Gastrocnemius medialis (tissue), 4 donors: ENCODE measurements around the gene BIN2.

Experiments used
- CTCF ChIP-seq, 5 experiments: fragments of 450-650 bp in 3 of 5; fragments of 200-600 bp in 2 of 5; sonication (generic) in 2 of 5; IDR thresholded peaks in 4 of 5; conservative IDR thresholded peaks in 1 of 5; 1 replicate in 4 of 5; 2 replicates in 1 of 5; pipeline ENCODE4 v1.5.1; 2016 to 2019; ENCODE audit warnings: antibody characterized with exemption in 5 of 5, mild to moderate bottlenecking in 3 of 5, moderate library complexity in 3 of 5
- POLR2A ChIP-seq, 2 donors: fragments of 450-650 bp; IDR thresholded peaks; one replicate each; pipeline ENCODE4 v1.6.1; 2017; ENCODE audit warnings: antibody characterized with exemption in 2 of 2, mild to moderate bottlenecking in 2 of 2, moderate library complexity in 2 of 2

- TF ChIP-seq CTCF (IDR thresholded peaks at IDR 0.05 in 4 of 5, conservative IDR thresholded peaks at IDR 0.05 in 1 of 5) (no peak), POLR2A (IDR thresholded peaks at IDR 0.05) (no peak)
These were observed 79.7 kb downstream of the BIN2 start for GRCh38 chr12:51244269-51244668.
